HCT116 (cell line): ENCODE measurements around the gene ZNF775. TPM values are rescaled to one million over a fixed set of nuclear protein-coding genes. Genes with fewer than 3 reads are reported as not detected.

ENCODE experiments used
- ATAC-seq: fragments of 200-7000 bp; cut with Tn5 transposase; 2 replicates; pipeline ENCODE4 v1.9.1; 2020; ENCODE audit warnings: mild to moderate bottlenecking, moderate library complexity
- BruUV-seq: library from RNA; stranded (reverse); fragments of 400-500 nt; replicated peaks from 2 replicates; lab custom pipeline; 2021; lab: Mats Ljungman, UMichigan
- CTCF ChIA-PET: fragments of 300-600 bp; sonication (Branson Sonifier 250); formaldehyde crosslinking; loops from one replicate; lab custom pipeline; 2021; ENCODE audit warnings: antibody characterized with exemption; lab: Charles Lee
- POLR2A ChIA-PET: fragments of 300-600, 350-600 bp; sonication (Branson Sonifier 250); formaldehyde crosslinking; loops from one replicate; lab custom pipeline; 2021; ENCODE audit warnings: antibody characterized with exemption; lab: Charles Lee
- RAD21 ChIA-PET, 2 experiments: fragments of 300-600 bp; sonication (Branson Sonifier 250); formaldehyde crosslinking; loops; one replicate each; lab custom pipeline; 2023; ENCODE audit warnings: low total read pairs in 2 of 2; ENCODE audit not compliant: uncharacterized antibody in 2 of 2, unreplicated experiment in 2 of 2, low non-redundant PET in 1 of 2; lab: Charles Lee
- DNase-seq: peaks from one replicate; pipeline ENCODE4 v3.0.0-alpha.2; 2010; ENCODE audit warnings: low read depth, low spot score
- H2AFZ ChIP-seq: fragments of 200-600 bp; shearing (Covaris generic), sonication (generic); 2 replicates; pipeline ENCODE4 v1.6.1; 2017; ENCODE audit warnings: low read depth, mixed run types, mixed read lengths, antibody characterized with exemption, low read length; ENCODE audit not compliant: poor library complexity, severe bottlenecking
- H3K27ac ChIP-seq: 2 replicates; pipeline ENCODE4 v1.5.1; 2012; ENCODE audit warnings: low read depth, low read length
- H3K27me3 ChIP-seq: fragments of 200-600 bp; sonication (generic); 2 replicates; pipeline ENCODE4 v1.6.1; 2016; ENCODE audit warnings: mixed run types, low read length, mixed read lengths; ENCODE audit not compliant: insufficient read depth
- H3K36me3 ChIP-seq, 2 experiments: fragments of 200-500 bp in 1 of 2; fragments of 200-600 bp in 1 of 2; sonication (Bioruptor generic) in 1 of 2; sonication (generic) in 1 of 2; 2 replicates each; pipeline versions ENCODE4 v1.5.1 to v1.6.1; 2014 to 2016; ENCODE audit warnings: low read length in 2 of 2, inconsistent platforms in 1 of 2, mixed read lengths in 1 of 2, mixed run types in 1 of 2; ENCODE audit not compliant: insufficient read depth in 2 of 2, control insufficient read depth in 1 of 2
- H3K4me1 ChIP-seq, 2 experiments: fragments of 200-600 bp in 1 of 2; sonication (generic) in 1 of 2; 2 replicates each; pipeline versions ENCODE4 v1.5.1 to v1.6.1; 2012 to 2017; ENCODE audit warnings: low read length in 2 of 2, inconsistent platforms in 1 of 2, mild to moderate bottlenecking in 1 of 2, mixed read lengths in 1 of 2, mixed run types in 1 of 2, moderate library complexity in 1 of 2; ENCODE audit not compliant: insufficient read depth in 2 of 2, control insufficient read depth in 1 of 2
- H3K4me2 ChIP-seq: fragments of 200-600 bp; sonication (generic); 2 replicates; pipeline ENCODE4 v1.6.1; 2017; ENCODE audit warnings: mixed run types, low read length, mixed read lengths
- H3K4me3 ChIP-seq, 2 experiments: fragments of 200-600 bp in 1 of 2; sonication (generic) in 1 of 2; replicated peaks in 1 of 2; 2 replicates each; pipeline ENCODE4 v1.5.1; 2011 to 2016; ENCODE audit warnings: low read length in 2 of 2, control low read depth in 1 of 2, low read depth in 1 of 2, mild to moderate bottlenecking in 1 of 2, mixed read lengths in 1 of 2, mixed run types in 1 of 2
- H3K79me2 ChIP-seq: fragments of 200-600 bp; sonication (generic); 2 replicates; pipeline ENCODE4 v1.6.1; 2017; ENCODE audit warnings: mild to moderate bottlenecking, mixed run types, low read length, moderate library complexity, mixed read lengths; ENCODE audit not compliant: insufficient read depth
- H3K9ac ChIP-seq: fragments of 200-600 bp; sonication (generic); 2 replicates; pipeline ENCODE4 v1.6.1; 2016; ENCODE audit warnings: low read length, mixed read lengths
- H3K9me2 ChIP-seq: fragments of 200-600 bp; sonication (generic), shearing (Covaris generic); 2 replicates; pipeline ENCODE4 v1.6.1; 2017; ENCODE audit warnings: mixed run types, mild to moderate bottlenecking, moderate library complexity; ENCODE audit not compliant: insufficient read depth
- H3K9me3 ChIP-seq, 2 experiments: fragments of 200-500 bp in 1 of 2; fragments of 200-600 bp in 1 of 2; sonication (Bioruptor generic) in 1 of 2; sonication (generic) in 1 of 2; 2 replicates each; pipeline ENCODE4 v1.6.1; 2014 to 2017; ENCODE audit warnings: low read length in 2 of 2, mixed read lengths in 2 of 2, inconsistent platforms in 1 of 2, low read depth in 1 of 2, mild to moderate bottlenecking in 1 of 2, mixed run types in 1 of 2, moderate library complexity in 1 of 2; ENCODE audit not compliant: control insufficient read depth in 1 of 2, insufficient read depth in 1 of 2
- H4K20me1 ChIP-seq: fragments of 200-600 bp; sonication (generic), shearing (Covaris generic); 2 replicates; pipeline ENCODE4 v1.6.1; 2017; ENCODE audit warnings: mixed run types, mild to moderate bottlenecking, moderate library complexity; ENCODE audit not compliant: insufficient read depth
- ATF3 ChIP-seq: IDR thresholded peaks from 2 replicates; pipeline ENCODE4 v1.6.1; 2012
- POLR2AphosphoS5 ChIP-seq: IDR thresholded peaks from 2 replicates; pipeline ENCODE4 v1.6.1; 2011; ENCODE audit warnings: mild to moderate bottlenecking, low read depth, low read length, moderate library complexity
- YY1 ChIP-seq: IDR thresholded peaks from 2 replicates; pipeline ENCODE4 v1.6.1; 2011; ENCODE audit warnings: low read length, low read depth, moderate library complexity, mild to moderate bottlenecking; ENCODE audit not compliant: insufficient replicate concordance; ENCODE audit errors: extremely low read depth
- ZBTB33 ChIP-seq: IDR thresholded peaks from 2 replicates; pipeline ENCODE4 v1.6.1; 2011; ENCODE audit warnings: mild to moderate bottlenecking, low read length, moderate library complexity; ENCODE audit not compliant: insufficient replicate concordance; ENCODE audit errors: extremely low read depth
- ZFX ChIP-seq: fragments of 450-650 bp; IDR thresholded peaks from 2 replicates; pipeline ENCODE4 v1.6.1; 2017
- intact Hi-C: fragments of 100-400 bp; cut with micrococcal nuclease; formaldehyde crosslinking; loops from 2 replicates; pipeline ENCODE4 v1.10.0; 2022
- total RNA-seq: library from RNA; stranded (reverse); gene quantifications from one replicate; pipeline ENCODE4 v1.2.1, GENCODE V29; 2021; ENCODE audit not compliant: unreplicated experiment
- TF ChIP-seq, protein P1 (sequence below): IDR thresholded peaks from 2 replicates; pipeline ENCODE4 v1.6.1; 2012; ENCODE audit warnings: low read depth

ZNF775 gene
- total RNA-seq, 1 experiment from 2014 or later: 4.5 TPM

DNA sequence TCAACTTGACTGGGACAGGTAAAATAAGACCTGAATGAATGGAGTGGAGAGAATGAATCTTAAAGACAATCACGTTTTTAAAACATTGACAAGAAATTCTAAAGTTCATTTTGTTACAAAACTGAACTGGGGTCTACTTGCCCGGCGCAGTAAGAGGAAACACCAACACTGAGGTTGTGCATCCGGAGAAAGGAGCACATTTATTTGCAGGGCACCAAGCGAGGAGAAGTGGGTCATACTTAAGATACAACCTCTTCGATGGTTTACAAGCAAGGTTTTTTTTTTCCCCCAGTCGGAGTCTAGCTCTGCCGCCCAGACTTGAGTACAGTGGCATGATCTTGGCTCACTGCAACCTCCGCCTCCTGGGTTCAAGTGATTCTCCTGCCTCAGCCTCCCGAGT is 13.9 kb upstream of the ZNF775 start:
- ChIA-PET CTCF (interaction anchor here (1.3 to 1.5 kb wide), 2 partner anchors 8 to 53 kb away, joined by 3 read pairs; no protein-coding TSS in a partner anchor), RAD21 (no interaction called here), POLR2A (interaction anchor here (0.7 kb wide), 1 partner anchor 17 kb away, joined by 3 read pairs; no protein-coding TSS in a partner anchor)
- Histone ChIP-seq H4K20me1 (no peaks in the 10 kb centered on the region), H3K4me3 (no peak overlapping the region), H3K4me2 (no peak overlapping the region), H3K4me1 (peaks cover 12 to 23% of the 10 kb centered on the region in 2 experiments), H3K9ac (no peak overlapping the region), H3K27me3 (no peaks in the 10 kb centered on the region), H3K79me2 (peaks cover 17% of the 10 kb centered on the region), H3K9me3 (no peaks in the 10 kb centered on the region), H3K36me3 (no peaks in the 10 kb centered on the region), H3K9me2 (no peaks in the 10 kb centered on the region), H3K27ac (no peak overlapping the region), H2AFZ (no peak overlapping the region)
- no peak for TF ChIP-seq ATF3
- TF ChIP-seq ZBTB33: no peak
- TF ChIP-seq POLR2AphosphoS5: no peak
- TF ChIP-seq, protein P1, sequence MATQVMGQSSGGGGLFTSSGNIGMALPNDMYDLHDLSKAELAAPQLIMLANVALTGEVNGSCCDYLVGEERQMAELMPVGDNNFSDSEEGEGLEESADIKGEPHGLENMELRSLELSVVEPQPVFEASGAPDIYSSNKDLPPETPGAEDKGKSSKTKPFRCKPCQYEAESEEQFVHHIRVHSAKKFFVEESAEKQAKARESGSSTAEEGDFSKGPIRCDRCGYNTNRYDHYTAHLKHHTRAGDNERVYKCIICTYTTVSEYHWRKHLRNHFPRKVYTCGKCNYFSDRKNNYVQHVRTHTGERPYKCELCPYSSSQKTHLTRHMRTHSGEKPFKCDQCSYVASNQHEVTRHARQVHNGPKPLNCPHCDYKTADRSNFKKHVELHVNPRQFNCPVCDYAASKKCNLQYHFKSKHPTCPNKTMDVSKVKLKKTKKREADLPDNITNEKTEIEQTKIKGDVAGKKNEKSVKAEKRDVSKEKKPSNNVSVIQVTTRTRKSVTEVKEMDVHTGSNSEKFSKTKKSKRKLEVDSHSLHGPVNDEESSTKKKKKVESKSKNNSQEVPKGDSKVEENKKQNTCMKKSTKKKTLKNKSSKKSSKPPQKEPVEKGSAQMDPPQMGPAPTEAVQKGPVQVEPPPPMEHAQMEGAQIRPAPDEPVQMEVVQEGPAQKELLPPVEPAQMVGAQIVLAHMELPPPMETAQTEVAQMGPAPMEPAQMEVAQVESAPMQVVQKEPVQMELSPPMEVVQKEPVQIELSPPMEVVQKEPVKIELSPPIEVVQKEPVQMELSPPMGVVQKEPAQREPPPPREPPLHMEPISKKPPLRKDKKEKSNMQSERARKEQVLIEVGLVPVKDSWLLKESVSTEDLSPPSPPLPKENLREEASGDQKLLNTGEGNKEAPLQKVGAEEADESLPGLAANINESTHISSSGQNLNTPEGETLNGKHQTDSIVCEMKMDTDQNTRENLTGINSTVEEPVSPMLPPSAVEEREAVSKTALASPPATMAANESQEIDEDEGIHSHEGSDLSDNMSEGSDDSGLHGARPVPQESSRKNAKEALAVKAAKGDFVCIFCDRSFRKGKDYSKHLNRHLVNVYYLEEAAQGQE: no peak
- TF ChIP-seq ZFX: no peak
- TF ChIP-seq YY1: no peak
- ATAC-seq: no peak
- no peak for DNase-seq
- intact Hi-C loops: loop anchor here (5.0 to 10.0 kb wide), 2 partner anchors 37 to 60 kb away; no protein-coding TSS in a partner anchor
- BruUV-seq: no TSS peak
